GM12878 (cell line): Measurements from ENCODE around the gene ERCC1.

Experiments
- ATF7 ChIP-seq: fragments of 450-650 bp; IDR thresholded peaks from 2 replicates; pipeline ENCODE4 v1.6.1; 2016; ENCODE audit warnings: low read depth, mild to moderate bottlenecking
- CTCF ChIP-seq, 3 experiments: IDR thresholded peaks in 2 of 3; conservative IDR thresholded peaks in 1 of 3; 2 replicates each; pipeline ENCODE4 v1.5.1; 2011; ENCODE audit warnings: low read depth in 3 of 3, low read length in 3 of 3, mild to moderate bottlenecking in 3 of 3, control low read depth in 2 of 3, moderate library complexity in 2 of 3, inconsistent platforms in 1 of 3, mixed read lengths in 1 of 3; ENCODE audit not compliant: control insufficient read depth in 2 of 3, insufficient read depth in 1 of 3; ENCODE audit errors: extremely low read depth in 1 of 3
- E2F4 ChIP-seq: IDR thresholded peaks from 2 replicates; pipeline ENCODE4 v1.6.1; 2012; ENCODE audit warnings: low read depth, low read length, improper control_type of control experiment
- EGR1 ChIP-seq, 2 experiments: IDR thresholded peaks; 1 replicate in 1 of 2; 2 replicates in 1 of 2; pipeline ENCODE4 v1.6.1; 2011 to 2012; ENCODE audit warnings: low read depth in 2 of 2, low read length in 2 of 2, borderline replicate concordance in 1 of 2, mild to moderate bottlenecking in 1 of 2, moderate library complexity in 1 of 2
- EP300 ChIP-seq, 2 experiments: fragments of 150-350 bp in 1 of 2; IDR thresholded peaks; 2 replicates each; pipeline ENCODE4 v1.6.1; 2011 to 2012; ENCODE audit warnings: low read depth in 2 of 2, low read length in 2 of 2, borderline replicate concordance in 1 of 2, improper control_type of control experiment in 1 of 2, inconsistent platforms in 1 of 2; ENCODE audit not compliant: control insufficient read depth in 1 of 2
- GABPA ChIP-seq: IDR thresholded peaks from 2 replicates; pipeline ENCODE4 v1.6.1; 2014; ENCODE audit warnings: antibody characterized with exemption, low read depth, mild to moderate bottlenecking, inconsistent platforms
- JUNB ChIP-seq: IDR thresholded peaks from 2 replicates; pipeline ENCODE4 v1.6.1; 2016; ENCODE audit warnings: antibody characterized with exemption, mild to moderate bottlenecking
- PAX8 ChIP-seq: fragments of 450-650 bp; IDR thresholded peaks from 2 replicates; pipeline ENCODE4 v1.6.1; 2017; ENCODE audit warnings: mild to moderate bottlenecking, moderate library complexity
- PML ChIP-seq: IDR thresholded peaks from 2 replicates; pipeline ENCODE4 v1.6.1; 2012; ENCODE audit warnings: low read length, inconsistent platforms
- POLR2A ChIP-seq: IDR thresholded peaks from 2 replicates; pipeline ENCODE4 v1.6.1; 2011; ENCODE audit warnings: low read depth, mild to moderate bottlenecking, low read length
- POLR2AphosphoS5 ChIP-seq: IDR thresholded peaks from 2 replicates; pipeline ENCODE4 v1.6.1; 2011; ENCODE audit warnings: mild to moderate bottlenecking, low read length, inconsistent platforms
- SIN3A ChIP-seq: IDR thresholded peaks from 2 replicates; pipeline ENCODE4 v1.6.1; 2012; ENCODE audit warnings: low read depth, low read length, improper control_type of control experiment
- TCF12 ChIP-seq: IDR thresholded peaks from 2 replicates; pipeline ENCODE4 v1.6.1; 2011; ENCODE audit warnings: low read depth, mild to moderate bottlenecking, low read length
- ZBTB40 ChIP-seq: fragments of 450-650 bp; IDR thresholded peaks from 2 replicates; pipeline ENCODE4 v1.6.1; 2016; ENCODE audit warnings: mild to moderate bottlenecking, moderate library complexity, borderline replicate concordance

GRCh38 chr19:45414468-45414867 lies 9.2 kb downstream of the ERCC1 start:
- TF ChIP-seq CTCF (IDR thresholded peaks at IDR 0.05 in 2 of 3, conservative IDR thresholded peaks at IDR 0.05 in 1 of 3; ENCODE audit: control insufficient read depth in 2 of 3, extremely low read depth in 1 of 3, insufficient read depth in 1 of 3, low read depth in 3 of 3, low read length in 3 of 3): no peak
- no peak for TF ChIP-seq ATF7
- no peak for TF ChIP-seq E2F4
- TF ChIP-seq ZBTB40: no peak
- no peak for TF ChIP-seq POLR2A
- TF ChIP-seq JUNB: no peak
- no peak for TF ChIP-seq SIN3A
- TF ChIP-seq EP300 (IDR thresholded peaks at IDR 0.05; ENCODE audit: borderline replicate concordance in 1 of 2, control insufficient read depth in 1 of 2, low read depth in 2 of 2, low read length in 2 of 2): no peak
- no peak for TF ChIP-seq TCF12
- no peak for TF ChIP-seq POLR2AphosphoS5
- no peak for TF ChIP-seq PML
- TF ChIP-seq EGR1 (IDR thresholded peaks at IDR 0.05; ENCODE audit: borderline replicate concordance in 1 of 2, low read depth in 2 of 2, low read length in 2 of 2): no peak
- TF ChIP-seq GABPA: no peak
- TF ChIP-seq PAX8: no peak
